Esophagus squamous epithelium (tissue), 5 donors: ENCODE data around the gene DBNL. TPM values are rescaled to one million over a fixed set of nuclear protein-coding genes. Genes with fewer than 3 reads are reported as not detected.
A peak's percentile ranks its signal among the peaks of the same experiment; 100 is the strongest.

Experiments used
- DNase-seq: peaks from one replicate; lab custom pipeline; 2025; lab: John Stamatoyannopoulos, UW
- H3K27ac ChIP-seq, 4 donors: fragments of 200-600 bp; sonication (generic); one replicate each; pipeline ENCODE4 v1.5.1; 2016 to 2019; ENCODE audit warnings: mild to moderate bottlenecking in 1 of 4
- H3K27me3 ChIP-seq, 4 donors: fragments of 200-600 bp; sonication (generic); 1 replicate in 3 of 4; 2 replicates in 1 of 4; pipeline versions ENCODE4 v1.5.1 to v1.6.0; 2017 to 2021; ENCODE audit warnings: antibody characterized with exemption in 1 of 4
- H3K36me3 ChIP-seq, 3 donors: fragments of 200-600 bp; sonication (generic); one replicate each; pipeline ENCODE4 v1.5.1; 2016 to 2019
- H3K4me1 ChIP-seq, 3 donors: fragments of 200-600 bp; sonication (generic); one replicate each; pipeline ENCODE4 v1.5.1; 2017 to 2019
- H3K4me3 ChIP-seq, 4 donors: fragments of 200-600 bp; sonication (generic); 1 replicate in 3 of 4; 2 replicates in 1 of 4; pipeline ENCODE4 v1.5.1; 2016 to 2019; ENCODE audit warnings: mild to moderate bottlenecking in 2 of 4, moderate library complexity in 1 of 4
- H3K9me3 ChIP-seq, 3 donors: fragments of 200-600 bp; sonication (generic); one replicate each; pipeline ENCODE4 v1.5.1; 2016 to 2019
- CTCF ChIP-seq, 6 experiments: fragments of 450-650 bp in 4 of 6; fragments of 200-600 bp in 2 of 6; sonication (generic) in 2 of 6; IDR thresholded peaks; one replicate each; pipeline ENCODE4 v1.5.1; 2016 to 2019; ENCODE audit warnings: antibody characterized with exemption in 6 of 6, mild to moderate bottlenecking in 4 of 6, moderate library complexity in 4 of 6
- POLR2A ChIP-seq, 4 donors: fragments of 450-650 bp; IDR thresholded peaks; one replicate each; pipeline ENCODE4 v1.6.1; 2017; ENCODE audit warnings: antibody characterized with exemption in 4 of 4, mild to moderate bottlenecking in 4 of 4, moderate library complexity in 3 of 4
- WGBS, 2 donors: methylation state at CpG; one replicate each; pipeline ENCODE4 v1.1.5; 2018; 5-methylcytosine and 5-hydroxymethylcytosine counted together
- intact Hi-C: fragments of 100-400 bp; cut with DNase I; formaldehyde crosslinking; loops from one replicate; pipeline ENCODE4 v1.15.0; 2022
- total RNA-seq, 4 donors: library from RNA; depleted of rRNA; stranded (reverse); fragments of >200 nt; gene quantifications; one replicate each; pipeline ENCODE4 v1.1.0, GENCODE V29; 2016
- donor health status: DM: yes; HTN: yes; CAD: no.

The DBNL gene
- total RNA-seq, 4 donors from 2014 or later = 185 to 337 (median 225) TPM

- Histone ChIP-seq H3K36me3 (peaks cover 0 to 42% (median 0%) of the 10 kb centered on the region in 3 donors), H3K27me3 (peaks cover 0 to 28% (median 0%) of the 10 kb centered on the region in 4 donors), H3K4me3 (peak overlapping the region in 3 of 4 donors; percentile 1 to 67 (median 63)), H3K27ac (peak overlapping the region; percentile 74 to 92 (median 88)), H3K9me3 (no peaks in the 10 kb centered on the region), H3K4me1 (peaks cover 11 to 91% (median 58%) of the 10 kb centered on the region in 3 donors)
- WGBS, 2 donors = 50 to 73% methylated on average over 2 of the region's 2 CpGs
- no peak for DNase-seq
- TF ChIP-seq CTCF (IDR thresholded peaks at IDR 0.05) (no peak), POLR2A (IDR thresholded peaks at IDR 0.05) (no peak)
- intact Hi-C loops = no loop called here
These were observed 61.3 kb downstream of the DBNL start for GRCh38 chr7:44105832-44106231.

GRCh38 chr7:44106311-44107065 lies 62.0 kb downstream of the DBNL start:
- DNase-seq = no peak
- peak overlapping the region in 3 of 4 donors; percentile 85 to 92 (median 91) for H3K27ac ChIP-seq
- no peak for TF ChIP-seq CTCF (IDR thresholded peaks at IDR 0.05)
- TF ChIP-seq POLR2A (IDR thresholded peaks at IDR 0.05) = no peak
- peak overlapping the region in 2 of 4 donors; percentile 63 to 67 for H3K4me3 ChIP-seq
- WGBS, 2 donors = 81 to 91% methylated on average over 3 to 6 of the region's 10 CpGs
- intact Hi-C loops = no loop called here
- H3K9me3 ChIP-seq = no peaks in the 10 kb centered on the region
- H3K4me1 ChIP-seq = peaks cover 11 to 88% (median 52%) of the 10 kb centered on the region in 3 donors
- H3K27me3 ChIP-seq = peaks cover 0 to 28% (median 0%) of the 10 kb centered on the region in 4 donors
- peaks cover 0 to 48% (median 0%) of the 10 kb centered on the region in 3 donors for H3K36me3 ChIP-seq

GRCh38 chr7:44107116-44107960 lies 62.8 kb downstream of the DBNL start:
- peaks cover 6 to 82% (median 44%) of the 10 kb centered on the region in 3 donors for H3K4me1 ChIP-seq
- no peak for DNase-seq
- TF ChIP-seq CTCF (IDR thresholded peaks at IDR 0.05) = no peak
- no peak for TF ChIP-seq POLR2A (IDR thresholded peaks at IDR 0.05)
- peaks cover 0 to 28% (median 0%) of the 10 kb centered on the region in 4 donors for H3K27me3 ChIP-seq
- WGBS, 2 donors = 83% methylated on average over 3 of the region's 18 CpGs; no CpG with 5 or more reads in 1 of the 2 donors
- peak overlapping the region in 1 of 4 donors; percentile 67 for H3K4me3 ChIP-seq
- intact Hi-C loops = no loop called here
- H3K36me3 ChIP-seq = peaks cover 0 to 50% (median 4%) of the 10 kb centered on the region in 3 donors
- H3K27ac ChIP-seq = peak overlapping the region in 3 of 4 donors; percentile 85 to 92 (median 91)
- no peaks in the 10 kb centered on the region for H3K9me3 ChIP-seq

- DNase-seq = no peak
- Histone ChIP-seq H3K4me1 (peaks cover 0 to 82% (median 36%) of the 10 kb centered on the region in 3 donors), H3K9me3 (no peaks in the 10 kb centered on the region), H3K27ac (peak overlapping the region in 3 of 4 donors; percentile 85 to 92 (median 91)), H3K36me3 (peaks cover 0 to 58% (median 5%) of the 10 kb centered on the region in 3 donors), H3K4me3 (no peak overlapping the region), H3K27me3 (peaks cover 0 to 28% (median 0%) of the 10 kb centered on the region in 4 donors)
- no peak for TF ChIP-seq CTCF (IDR thresholded peaks at IDR 0.05)
- TF ChIP-seq POLR2A (IDR thresholded peaks at IDR 0.05) = no peak
- intact Hi-C loops = no loop called here
- WGBS, 2 donors = 81 to 84% methylated on average over 14 to 16 of the region's 21 CpGs
These were observed 63.7 kb downstream of the DBNL start for GRCh38 chr7:44107961-44108767.
